Activated naive CD4-positive, alpha-beta T cell treated with Interleukin-2 at 50 U/mL for 16 hours (primary cell): Measurements from ENCODE around the gene PIGZ.

Experiments used
- DNase-seq: peaks from one replicate; pipeline ENCODE4 v3.0.0-alpha.2; 2020

PIGZ gene

DNA sequence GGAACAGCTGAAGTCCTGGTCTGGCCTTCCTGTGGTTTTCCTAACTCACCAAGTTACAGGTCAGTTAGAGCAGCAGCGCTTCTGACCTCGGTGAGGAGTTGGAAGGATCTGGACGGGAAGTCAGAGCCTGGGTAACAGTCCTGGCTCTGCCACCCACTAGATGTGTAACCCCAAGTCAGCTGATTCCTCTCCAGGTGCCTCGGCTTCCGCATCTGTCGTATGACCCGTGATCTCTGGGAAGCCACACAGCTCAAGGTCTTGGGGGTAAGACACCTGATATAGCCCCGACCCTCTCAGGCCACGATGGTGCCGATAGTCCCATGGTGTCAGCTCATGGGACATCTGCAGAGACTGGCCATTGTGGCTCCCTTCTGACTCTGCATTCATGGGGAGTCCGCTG is 8.3 kb upstream of the PIGZ start:
- DNase-seq = no peak

DNA sequence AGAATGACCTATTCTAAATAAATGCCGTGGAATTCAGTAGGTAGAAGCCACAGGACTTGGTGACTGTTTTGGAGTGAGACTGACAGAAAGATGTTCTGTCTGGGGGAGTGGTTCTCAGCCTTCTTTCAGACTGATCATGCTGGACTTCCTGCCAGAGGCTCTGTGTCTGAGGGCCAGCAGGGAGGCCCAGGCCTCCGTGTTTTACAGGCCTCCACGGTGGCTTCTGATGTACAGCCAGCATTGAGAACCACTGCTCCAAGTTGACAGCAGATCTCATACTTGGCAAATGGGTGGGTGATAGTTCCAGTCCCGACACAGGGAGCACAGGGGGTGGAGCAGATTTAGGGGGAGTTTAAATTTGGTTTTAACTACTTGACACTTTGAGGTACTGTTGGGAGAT is 6.7 kb upstream of the PIGZ start:
- DNase-seq = no peak

DNA sequence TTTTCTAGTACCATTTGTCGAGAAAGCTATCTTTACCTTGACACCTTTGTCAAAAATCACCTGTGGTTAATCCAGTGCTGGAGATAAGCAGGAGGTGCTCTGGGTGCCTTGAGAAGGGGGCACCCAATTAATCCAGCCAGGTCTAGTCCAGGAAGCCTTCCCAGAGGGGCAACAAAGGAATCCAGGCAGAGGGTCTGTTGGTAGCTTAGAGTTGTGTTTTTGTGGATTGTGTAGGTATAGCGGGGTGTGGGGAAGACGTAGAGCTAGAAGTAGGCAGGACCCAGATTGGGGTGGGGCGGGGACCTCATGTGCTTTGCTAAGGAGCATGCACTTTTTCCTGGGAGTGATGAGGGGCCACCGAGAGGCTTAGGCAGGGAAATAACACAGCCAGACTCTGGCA is 6.0 kb upstream of the PIGZ start:
- DNase-seq = no peak

DNA sequence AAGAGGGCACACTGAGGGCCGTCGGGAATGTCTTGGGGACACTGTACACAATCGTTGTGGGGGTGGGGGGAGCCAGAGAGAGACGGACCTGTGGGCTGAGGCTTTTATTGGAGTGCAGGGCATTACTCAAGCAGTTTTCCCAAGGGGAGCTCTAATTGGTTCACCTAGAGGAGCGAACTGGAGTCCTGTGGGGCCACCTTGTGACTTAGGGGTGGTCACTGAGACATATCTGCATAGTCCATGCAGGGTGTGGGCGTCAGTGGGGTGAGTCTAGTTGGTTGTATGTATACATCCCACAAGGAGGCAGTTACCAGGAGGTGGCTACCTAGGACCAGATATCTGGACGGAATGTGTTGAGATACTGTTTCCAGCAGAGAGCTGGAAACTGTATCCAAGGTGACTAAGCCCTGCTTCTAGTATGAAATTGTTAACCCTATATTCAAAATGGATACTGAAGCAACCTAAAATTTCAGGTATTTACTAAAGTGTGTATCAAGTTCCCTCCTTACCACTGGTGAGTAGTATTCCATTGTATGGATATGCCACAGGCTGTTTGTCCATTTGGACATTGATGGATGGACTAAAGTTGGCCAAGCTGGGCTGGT is 2.6 kb upstream of the PIGZ start:
- DNase-seq = no peak

DNA sequence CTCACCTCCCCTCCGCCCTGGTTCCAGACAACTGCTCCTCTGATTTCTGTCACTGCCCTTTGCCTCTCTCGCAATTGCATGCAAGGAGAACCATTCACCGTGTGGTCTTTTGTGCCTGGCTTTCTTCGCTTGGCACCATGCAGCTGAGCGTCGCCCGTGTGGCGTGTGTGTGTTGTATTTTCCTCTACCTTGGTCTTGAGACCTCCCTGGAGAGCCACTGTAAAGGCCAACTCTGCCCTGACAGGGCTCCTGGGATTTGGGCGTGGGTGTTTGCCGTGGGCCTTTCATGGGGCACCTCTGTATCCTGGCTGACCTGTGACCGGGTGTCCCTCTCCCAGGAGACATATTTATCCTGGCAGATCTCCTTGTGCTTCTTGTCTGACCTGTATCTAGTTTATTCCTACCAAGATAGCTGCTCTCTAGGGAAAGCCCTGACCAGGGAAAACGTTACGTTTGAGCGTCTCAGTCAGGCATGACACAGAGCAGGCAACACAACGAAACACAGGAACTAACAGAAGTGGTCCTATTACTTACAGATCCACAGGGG is 2.0 kb upstream of the PIGZ start:
- DNase-seq = no peak

DNA sequence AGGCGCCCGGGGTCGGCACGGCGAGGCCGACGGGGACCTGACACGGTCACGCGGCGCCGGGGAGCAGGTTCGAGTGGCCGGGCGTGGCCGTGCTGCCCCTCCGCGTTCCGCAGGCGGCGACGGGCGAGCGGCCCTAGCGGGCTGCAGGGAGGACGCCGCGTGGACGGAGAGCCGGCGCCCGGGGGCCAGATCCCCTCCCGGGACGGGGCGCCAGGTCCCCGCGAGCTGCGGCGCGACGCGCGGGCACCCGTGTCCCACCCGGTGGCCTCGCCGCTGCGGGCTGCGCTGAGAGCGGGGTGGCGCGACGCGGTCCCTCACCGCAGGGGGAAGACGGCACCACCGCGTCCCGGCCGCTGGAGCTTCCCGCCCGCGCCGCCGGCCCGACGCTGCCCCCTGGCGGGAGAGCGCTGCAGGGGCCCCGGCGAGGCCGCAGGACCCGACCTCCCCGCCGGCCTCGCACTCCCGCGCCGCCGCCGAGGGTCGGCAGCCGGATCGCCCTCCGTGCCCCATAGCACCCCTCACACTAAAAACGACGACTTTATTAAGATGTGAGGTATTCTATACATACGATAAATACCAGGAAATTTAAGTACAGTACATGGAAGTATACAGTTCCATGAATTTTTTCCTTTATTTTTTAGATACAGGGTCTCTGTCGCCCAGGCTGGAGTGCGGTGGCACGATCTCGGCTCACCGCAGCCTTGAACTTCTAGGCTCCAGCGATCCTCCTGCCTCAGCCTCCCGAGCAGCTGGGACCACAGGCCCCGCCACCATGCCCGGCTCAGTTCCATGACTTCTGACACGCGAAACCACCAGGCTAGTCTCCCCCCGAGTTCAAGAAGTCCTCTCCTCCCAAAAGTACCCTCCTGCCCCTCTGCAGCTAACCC is 1.3 kb upstream of the PIGZ start:
- DNase-seq = peak; percentile 73

DNA sequence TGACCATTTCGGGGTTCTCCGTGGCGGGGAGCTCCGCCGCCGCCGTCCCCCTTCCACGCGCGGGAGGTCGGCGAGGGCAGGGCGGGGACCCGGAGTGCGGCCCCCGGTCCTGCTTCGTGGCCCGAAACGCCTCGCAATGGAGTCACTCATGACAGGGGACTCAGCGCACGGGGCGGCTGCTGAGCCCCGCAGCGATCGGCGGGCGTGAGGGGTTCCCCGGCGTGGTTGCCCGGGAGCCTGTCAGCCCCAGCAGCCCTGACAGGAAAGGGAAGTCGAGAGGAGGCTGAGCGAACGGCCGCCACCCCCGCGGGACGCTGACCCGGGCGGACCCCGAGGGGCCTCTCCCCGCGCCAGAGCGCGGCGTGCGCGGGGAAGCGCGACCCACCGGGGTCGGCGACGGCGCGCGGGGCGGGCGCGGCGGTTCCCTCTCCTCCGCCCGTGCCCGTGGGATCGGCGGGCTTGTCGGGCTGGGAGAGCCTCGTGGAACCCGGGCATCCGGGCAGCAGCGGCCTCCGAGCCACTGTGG is 564 bp upstream of the PIGZ start:
- DNase-seq = peak; percentile 42

DNA sequence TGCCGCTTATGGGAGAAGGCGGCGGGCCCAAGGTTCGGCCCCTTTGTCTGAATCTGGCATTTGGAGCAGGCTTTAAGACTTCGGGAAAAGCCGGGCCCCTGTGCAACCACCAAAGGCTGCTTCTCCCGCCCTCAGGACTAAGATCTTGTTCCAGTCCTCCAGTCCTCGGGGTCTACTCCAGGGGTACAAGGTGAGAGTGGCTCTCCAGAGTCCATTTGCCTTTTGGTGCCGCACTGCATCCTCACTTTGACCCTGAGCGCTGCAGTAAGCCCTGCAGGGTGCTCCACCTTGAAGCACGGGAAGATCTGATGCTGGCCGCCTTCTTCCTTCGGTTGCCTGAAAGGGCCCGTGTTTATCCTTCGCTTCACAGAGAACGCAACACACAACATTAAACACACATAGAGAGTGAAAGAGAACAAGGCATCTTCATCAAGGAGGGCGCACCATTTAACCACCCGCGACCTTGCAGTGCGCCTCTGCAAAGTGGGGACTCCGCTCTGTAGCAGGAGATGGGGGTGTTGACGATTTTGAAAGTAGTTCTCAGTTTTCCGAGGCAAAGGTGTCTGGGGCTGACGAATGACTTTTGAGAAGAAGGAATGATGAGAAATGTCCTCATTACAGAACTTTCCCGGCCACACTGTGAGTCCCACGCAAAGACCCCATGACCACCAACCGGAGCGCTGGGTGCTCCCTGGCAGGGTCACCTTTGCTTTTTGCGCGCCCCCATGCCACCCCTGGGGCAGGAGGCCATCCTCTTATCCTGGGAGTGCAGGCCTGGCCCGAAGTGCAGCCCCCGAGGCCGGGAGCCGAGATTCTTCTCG is 1.0 kb downstream of the PIGZ start:
- no peak for DNase-seq

DNA sequence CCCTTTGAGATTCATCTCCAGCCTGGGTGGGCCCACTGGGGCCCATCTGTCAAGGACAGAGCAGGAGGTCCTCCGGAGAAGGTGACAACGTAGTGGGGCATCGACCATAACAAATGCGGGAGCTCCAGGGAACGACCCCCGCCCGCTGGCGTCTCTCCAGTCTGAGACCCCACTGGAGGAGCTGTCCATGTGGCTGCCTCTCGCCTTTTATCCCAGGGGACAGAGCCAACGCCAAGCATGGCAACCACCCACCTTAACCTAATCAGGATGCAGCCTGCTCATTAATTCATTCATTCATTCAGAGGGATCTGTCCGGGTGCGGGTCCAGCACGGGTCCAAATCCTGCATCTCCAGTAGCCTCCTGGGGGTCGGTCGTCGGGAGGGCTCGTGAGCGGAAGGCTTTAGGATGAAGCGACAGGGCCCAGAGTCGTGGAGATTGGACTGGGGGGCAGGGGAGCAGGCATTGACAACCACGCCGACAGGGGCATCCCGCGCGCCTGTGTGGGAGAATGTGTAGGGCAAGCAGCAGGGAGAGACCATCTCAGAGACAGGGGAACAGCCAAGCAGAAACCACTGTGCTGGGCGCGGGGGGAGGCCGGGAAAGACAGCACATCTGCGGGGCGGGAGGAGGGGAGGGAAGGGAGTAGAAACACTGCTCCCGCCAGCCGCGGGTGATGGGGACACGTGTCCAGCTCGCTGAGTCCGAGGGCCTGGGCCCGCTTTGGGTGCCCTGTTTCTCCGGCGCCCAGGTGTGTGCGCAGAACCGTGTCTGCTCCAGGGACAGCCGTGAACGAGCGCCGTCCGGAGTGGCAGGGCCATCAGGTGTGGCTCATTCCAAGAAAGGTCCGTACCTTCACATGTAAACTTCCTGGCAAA is 1.9 kb downstream of the PIGZ start:
- no peak for DNase-seq

DNA sequence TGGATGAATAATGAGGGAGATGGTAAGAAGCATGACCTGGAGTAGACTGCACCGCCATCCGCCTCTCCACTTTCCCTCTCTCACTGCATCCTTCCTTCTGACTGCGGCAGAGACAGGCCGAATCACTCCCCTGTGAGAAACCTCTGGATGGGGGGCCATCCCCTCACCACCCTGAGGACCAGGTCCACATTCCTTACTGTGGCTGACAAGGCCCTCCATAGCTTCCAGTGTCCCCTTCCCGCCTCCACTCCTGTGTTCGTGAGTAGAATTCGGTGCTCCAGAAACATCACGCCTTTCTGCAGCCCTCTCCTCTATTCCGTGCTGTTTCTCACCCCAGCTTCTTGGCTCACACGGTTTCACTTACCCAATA is 2.8 kb downstream of the PIGZ start:
- DNase-seq = no peak

DNA sequence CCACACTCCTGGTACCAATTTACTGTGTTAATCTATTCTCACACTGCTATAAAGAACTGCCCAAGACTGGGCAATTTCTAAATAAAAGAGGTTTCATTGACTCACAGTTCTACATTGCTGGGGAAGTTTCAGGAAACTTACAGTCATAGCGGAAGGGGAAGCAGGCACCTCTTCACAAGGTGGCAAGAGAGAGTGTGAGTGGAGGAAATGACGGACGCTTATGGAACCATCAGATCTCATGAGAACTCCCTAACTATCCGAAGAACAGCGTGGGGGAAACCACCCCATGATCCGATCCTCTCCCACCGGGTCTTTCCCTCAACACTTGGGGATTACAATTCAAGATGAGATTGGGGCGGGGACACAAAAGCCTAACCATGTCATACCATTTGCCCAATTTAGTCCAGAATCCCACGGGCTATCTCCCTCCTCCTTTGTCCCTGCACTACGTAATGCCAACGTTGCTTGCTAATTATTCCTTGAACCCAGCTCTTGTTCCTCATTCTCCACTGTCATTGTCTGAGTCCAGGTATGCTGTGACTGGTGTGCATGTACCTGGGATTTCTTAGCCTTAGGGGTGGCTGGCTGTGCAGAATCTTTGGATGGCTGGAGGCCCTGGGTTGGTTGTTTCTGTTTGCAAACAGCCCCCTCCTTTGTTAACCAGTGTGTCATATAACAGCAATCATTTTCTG is 3.4 kb downstream of the PIGZ start:
- DNase-seq = no peak

DNA sequence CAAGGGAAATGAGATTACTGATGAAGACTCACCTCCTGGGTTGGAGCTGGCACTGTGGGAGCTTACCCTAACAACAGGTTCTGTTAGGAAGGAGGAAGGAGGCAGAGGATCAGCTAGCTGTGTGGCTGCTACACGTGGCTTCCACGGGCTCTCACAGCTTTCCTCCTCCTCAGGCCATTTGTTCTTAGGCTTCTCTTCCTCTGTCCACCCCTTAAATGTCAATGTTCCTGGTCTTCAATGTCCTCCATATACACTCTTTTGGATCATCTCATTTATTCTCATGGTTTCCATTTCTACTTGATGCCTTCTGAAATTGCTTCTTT is 5.0 kb downstream of the PIGZ start:
- DNase-seq = no peak

DNA sequence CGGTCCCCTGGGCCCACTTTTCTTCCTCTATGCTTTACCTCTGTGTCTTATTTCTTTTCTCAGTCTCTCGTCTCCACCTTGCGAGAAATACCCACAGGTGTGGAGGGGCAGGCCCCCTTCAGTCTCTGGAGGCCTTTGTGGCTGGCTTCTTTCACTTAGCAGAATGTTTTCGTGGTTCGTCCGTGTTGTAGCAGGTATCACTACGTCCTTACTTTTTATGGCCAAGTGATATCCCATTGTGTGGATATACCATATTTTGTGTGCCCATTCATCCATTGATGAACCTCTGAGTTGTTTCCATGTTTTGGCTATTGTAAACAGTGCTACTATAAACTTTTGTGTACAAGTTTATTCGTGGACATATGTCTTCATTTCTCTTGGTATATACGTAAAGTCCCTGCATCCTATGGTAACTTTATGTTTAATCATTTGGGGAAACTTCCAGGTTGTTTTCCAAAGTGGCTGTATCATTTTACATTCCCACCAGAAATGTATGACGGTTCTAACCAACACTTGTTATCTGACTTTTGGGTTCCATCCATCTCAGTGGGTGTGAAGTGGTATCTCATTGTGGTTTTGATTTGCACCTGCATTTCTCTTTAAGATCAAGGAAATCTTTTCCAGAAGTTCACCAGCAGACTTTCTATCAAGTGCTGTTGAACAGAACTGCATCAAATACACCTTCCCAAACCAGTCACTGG is 5.6 kb downstream of the PIGZ start:
- DNase-seq = no peak

DNA sequence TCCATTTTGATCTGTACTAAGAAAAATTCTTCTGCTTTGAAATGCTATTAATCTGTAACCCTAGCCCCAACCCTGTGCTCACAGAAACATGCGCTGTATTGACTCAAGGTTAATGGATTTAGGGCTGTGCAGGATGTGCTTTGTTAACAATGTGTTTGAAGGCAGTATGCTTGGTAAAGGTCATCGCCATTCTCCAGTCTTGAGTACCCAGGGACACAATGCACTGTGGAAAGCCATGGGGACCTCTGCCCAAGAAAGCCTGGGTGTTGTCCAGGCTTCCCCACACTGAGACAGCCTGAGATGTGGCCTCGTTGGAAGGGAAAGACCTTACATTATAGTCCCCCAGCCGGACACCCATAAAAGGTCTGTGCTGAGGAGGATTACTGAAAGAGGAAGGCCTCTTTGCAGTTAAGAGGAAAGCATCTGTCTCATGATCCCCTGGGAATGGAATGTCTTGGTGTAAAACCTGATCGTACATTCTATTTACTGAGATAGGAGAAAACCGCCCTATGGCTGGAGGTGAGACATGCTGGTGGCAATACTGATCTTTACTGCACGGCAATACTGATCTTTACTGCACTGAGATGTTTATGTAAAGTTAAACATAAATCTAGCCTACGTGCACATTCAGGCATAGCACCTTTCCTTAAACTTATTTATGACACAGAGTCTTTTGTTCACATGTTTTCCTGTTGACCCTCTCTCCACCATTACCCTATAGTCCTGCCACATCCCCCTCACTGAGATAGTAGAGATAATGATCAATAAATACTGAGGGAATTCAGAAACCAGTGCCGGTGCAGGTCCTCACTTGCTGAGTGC is 6.3 kb downstream of the PIGZ start:
- no peak for DNase-seq

DNA sequence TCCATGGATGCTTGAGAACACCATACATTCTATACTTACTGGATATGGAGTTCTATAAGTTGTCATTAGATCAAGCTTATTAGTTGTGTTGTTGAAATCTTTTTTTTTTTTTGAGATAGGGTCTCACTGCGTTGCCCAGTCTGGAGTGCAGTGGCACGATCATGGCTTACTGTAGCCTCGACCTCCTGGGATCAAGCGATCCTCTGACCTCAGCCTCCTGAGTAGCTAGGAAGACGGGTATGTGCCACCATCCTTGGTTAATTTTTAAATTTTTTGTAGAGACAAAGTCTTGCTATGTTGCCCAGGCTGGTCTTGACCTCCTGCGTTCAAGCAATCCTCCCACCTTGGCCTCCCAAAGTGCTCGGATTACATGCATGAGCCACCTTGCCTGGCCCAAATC is 13.8 kb downstream of the PIGZ start:
- DNase-seq = no peak

DNA sequence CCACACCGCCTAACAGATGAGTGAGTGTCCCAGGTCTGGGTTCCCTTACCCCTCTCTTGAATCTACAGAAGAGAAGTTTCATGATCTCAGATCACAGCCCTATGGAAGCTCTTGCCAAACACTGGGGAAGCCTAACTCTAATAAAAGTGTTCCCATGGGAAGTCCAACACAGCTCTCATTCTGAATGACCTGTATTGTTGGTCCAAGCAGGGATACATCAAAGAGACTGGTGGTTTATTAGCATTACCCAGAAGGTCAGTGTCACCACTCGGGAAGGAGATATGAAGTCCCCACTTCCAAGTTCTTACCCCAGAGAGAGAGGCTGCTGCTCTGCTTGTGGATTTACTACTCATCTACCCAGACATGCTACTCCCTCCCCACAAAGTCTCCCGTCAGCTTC is 17.3 kb downstream of the PIGZ start:
- DNase-seq = no peak

DNA sequence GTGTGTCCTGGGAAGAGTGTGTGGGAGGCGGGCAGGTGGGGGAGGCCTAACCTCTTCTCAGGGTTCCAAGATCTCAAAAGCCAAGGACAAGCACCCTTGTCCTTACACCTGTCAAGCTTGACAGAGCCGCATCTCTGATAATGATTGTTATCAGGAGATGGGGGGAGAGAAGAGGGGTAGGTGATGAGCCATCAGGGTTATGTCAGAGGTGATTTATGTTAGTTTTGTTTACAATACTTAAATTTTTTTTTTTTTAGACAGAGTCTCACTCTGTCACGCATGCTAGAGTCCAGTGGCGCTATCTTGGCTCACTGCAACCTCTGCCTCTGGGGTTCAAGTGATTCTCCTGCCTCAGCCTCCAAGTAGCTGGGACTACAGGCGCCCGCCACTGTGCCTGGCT is 18.9 kb downstream of the PIGZ start:
- DNase-seq = no peak

DNA sequence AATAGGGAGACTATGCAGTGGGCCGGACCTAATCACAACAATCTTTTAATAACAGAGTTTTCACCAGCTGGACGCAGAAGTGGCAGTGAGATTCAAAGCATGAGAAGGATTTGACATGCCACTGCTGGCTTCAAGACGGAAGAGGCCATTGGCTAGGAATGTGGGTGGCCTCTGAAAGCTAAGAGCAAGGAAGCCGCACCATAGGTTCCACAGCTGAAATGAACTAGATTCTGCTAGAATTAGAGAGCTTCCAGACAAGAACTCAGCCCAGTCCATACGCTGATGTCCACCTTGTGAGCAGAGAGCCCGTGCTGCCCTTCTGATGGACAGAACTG is 19.4 kb downstream of the PIGZ start:
- no peak for DNase-seq

DNA sequence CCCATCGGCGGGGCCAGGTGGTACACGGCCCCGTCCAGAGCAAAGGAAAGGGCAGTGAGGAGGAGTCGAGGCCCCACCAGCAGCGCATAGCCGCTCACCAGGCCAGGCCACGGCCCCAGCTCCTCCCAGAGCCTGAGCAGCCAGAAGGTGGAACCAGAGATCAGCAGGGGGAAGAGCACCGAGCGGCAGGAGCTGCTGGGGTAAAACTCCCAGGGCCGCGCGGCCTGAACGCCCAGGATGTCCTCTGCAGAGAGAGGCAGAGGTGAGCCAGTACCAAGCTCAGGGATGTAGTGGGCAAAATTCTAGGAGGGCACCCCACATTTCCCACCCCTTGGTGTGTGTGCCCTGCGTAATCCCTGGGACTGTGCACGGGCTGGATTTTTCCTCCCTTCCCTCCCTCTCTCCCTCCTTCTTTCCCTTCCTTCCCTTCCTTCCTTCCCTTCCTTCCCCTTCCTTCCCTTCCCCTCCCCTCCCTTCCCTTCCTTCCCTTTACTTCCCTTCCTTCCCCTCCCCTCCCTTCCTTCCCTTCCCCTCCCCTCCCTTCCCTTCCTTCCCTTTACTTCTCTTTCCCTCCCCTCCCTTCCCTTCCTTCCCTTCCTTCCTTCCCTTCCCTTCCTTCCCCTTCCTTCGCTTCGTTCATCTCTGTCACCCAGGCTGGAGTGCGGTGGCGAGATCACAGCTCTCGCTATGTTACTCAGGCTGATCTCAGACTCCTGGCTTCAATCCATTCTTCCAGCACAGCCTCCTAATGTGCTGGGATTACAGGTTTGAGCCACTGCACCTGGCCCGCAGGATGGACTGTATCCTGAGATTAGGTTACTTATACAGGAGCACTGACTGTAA is 20.0 kb downstream of the PIGZ start:
- no peak for DNase-seq
